Hepatic stellate cell (primary cell): ENCODE results near the gene HOXC4.

Experiments used
- DNase-seq: peaks from one replicate; pipeline ENCODE4 v3.0.0; 2011; ENCODE audit warnings: low spot score

HOXC4 gene

GRCh38 chr12:54016051-54016450 is 37.6 kb upstream of the HOXC4 start:
- no peak for DNase-seq

- DNase-seq, result no peak
Observed at GRCh38 chr12:54016478-54016964, 37.1 kb upstream of the HOXC4 start.

DNA sequence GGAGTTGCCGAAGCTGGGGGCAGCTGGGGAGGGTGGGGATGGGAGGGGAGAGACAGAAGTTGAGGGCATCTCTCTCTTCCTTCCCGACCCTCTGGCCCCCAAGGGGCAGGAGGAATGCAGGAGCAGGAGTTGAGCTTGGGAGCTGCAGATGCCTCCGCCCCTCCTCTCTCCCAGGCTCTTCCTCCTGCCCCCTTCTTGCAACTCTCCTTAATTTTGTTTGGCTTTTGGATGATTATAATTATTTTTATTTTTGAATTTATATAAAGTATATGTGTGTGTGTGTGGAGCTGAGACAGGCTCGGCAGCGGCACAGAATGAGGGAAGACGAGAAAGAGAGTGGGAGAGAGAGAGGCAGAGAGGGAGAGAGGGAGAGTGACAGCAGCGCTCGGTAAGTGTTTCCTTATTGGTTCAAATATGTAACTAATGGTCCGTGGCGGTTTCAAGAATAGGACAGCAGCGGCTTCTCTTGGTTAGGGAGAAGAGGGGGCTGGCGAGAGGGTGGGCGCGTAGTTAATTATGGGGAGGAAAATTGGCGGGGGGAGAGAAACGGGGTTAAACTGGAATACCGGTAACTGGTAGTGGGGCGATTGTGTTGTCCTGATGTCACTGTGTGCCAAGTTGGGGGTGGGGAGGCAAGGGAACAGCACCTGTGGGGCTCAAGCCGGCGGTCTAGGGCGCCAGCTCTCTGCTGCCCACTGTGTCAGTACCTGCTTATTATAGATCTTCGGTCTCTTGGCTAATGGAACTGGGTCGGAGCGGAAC is 36.4 kb upstream of the HOXC4 start:
- DNase-seq, result no peak

DNA sequence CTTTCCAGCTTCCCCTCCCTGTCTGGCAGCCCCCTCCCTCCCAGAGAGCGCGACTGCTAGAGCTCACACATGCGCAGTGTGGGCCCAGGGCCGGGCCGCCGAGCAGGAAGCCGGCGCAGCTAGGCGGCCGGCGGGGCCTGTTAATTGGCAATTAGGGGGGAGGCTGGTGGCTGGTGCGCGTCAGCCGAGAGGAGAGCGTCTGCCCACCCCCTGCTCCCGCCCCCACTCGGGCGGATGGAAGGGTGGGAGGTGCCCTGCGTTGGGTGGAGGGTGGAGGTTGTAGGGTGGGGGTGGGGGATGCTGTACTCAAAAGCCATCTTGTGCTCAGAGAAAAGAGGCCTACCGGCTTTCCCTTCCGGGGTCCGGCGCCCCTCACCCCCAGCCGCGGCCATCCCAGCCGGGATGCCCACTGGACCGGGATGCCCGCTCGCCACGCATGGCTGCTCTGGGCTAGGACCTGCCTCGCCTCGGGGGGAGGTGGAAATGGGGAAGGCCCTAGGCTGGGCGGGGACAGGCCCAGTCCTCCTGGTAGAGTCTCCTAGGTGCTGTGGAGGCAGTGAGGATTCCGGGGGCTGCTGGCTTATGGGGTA is 35.7 kb upstream of the HOXC4 start:
- peak; percentile 59 for DNase-seq

GRCh38 chr12:54018468-54018984 is 35.1 kb upstream of the HOXC4 start:
- DNase-seq, result no peak

DNA sequence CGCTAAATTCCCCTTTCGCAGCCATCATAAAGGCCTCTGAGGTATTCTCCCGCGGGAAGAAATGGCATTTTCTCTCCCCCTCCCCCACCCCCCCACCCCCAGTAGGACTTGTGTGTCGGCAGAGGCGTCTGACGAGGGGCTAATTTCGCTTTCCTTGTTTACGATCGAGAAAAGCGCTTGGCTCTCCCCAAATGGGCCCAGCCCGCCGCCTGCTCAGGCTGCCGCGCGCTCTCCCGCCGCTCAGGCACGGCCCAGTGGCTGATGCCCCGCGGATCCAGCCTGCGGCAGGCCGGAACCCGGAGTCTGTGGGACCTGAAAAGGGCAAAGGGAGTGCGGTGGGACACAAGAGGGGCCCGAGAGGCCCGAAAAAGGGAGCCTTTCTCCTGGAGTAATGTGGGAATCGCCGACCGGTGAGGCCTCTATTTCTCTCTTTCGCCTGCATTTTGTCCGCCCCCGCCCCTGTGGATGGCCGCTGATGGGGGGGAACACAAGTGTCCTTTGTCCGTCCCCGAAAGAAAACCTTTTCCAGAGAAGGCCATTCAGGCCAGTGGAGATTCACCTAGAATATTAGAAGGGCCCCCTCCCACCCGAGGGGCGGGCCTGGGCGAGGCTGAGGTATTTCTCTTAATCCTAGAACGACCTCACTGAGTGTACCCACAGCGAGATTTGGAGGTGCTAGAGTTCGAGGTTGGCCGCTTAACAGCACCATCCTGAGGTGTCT is 34.4 kb upstream of the HOXC4 start:
- DNase-seq, result no peak

GRCh38 chr12:54019924-54020590 is 33.6 kb upstream of the HOXC4 start:
- no peak for DNase-seq

GRCh38 chr12:54020591-54021405 is 32.8 kb upstream of the HOXC4 start:
- DNase-seq, result no peak

DNA sequence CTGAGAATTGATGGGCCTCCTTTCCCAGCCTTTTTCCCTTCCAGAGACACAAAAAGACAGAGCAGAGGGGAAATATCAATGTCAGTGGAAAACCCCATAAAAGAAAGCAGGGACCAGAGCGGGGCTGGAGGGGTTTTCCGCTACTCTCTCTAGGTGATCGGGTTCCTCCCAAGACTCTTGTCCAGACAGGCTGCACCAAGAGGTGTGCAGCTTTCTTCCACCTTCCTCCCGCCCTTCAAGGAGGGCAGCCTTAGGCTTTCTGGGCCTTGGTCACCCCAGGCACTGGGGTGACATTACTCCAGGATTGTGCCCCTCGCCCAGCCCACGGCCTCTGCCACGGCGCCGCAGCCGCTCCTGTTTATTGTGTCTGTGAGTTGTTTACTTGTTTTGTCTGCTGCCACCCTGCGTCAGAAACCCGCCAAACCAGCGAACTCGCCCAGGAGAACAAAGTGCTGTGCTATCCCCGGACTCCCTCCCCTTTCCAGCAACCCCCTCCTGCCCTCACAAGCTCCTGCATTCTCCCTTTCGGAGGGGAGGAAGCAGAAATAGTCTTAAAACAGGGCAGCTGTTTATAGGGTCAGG is 32.1 kb upstream of the HOXC4 start:
- no peak for DNase-seq

DNA sequence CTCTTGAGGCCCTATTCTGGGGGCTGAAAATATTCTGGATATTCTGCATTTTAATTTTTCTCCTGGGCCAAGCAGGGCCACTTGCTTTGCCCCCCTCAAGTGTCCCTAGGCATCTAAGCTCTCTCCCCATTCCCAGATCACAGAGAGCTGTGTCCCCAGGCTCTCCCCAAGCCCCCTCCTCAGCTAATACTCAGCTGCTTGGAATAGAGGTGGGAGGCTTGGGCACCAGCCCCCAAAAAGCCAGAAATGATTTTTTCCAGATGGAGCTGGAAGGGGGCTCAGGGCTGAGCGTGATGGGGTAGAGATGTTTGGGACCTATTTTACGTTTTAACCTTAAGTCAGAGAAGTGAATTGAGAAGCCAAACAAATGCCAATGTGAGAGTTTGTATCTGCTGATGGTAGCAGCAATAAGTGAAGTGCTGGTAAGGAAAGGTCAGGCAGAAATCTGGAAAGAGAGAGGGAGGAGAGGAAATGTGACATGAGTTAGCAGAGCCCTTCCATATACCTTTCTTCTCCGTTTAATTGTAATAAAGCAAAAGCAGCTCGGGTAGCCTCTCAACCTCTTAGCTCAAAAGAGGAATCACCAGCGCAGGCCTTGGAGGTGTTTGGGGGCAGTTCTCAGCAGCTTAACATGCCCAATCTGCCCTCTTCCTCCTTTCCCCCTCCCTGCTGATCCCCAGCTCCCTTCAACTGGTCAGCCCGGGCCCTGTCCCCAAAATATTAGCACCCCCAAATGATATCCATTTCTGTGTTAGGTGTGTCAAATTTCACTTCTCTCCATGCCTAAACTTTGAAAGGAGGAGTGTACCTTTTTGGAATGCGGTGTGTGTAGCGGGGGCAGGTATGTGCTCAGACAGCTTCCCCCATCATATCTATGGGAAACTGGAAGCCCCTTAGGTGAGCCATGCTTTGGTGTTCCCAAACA is 30.4 kb upstream of the HOXC4 start:
- DNase-seq, result no peak

GRCh38 chr12:54024127-54024526 is 29.5 kb upstream of the HOXC4 start:
- DNase-seq, result no peak

GRCh38 chr12:54024581-54025305 is 28.9 kb upstream of the HOXC4 start:
- DNase-seq, result no peak

DNA sequence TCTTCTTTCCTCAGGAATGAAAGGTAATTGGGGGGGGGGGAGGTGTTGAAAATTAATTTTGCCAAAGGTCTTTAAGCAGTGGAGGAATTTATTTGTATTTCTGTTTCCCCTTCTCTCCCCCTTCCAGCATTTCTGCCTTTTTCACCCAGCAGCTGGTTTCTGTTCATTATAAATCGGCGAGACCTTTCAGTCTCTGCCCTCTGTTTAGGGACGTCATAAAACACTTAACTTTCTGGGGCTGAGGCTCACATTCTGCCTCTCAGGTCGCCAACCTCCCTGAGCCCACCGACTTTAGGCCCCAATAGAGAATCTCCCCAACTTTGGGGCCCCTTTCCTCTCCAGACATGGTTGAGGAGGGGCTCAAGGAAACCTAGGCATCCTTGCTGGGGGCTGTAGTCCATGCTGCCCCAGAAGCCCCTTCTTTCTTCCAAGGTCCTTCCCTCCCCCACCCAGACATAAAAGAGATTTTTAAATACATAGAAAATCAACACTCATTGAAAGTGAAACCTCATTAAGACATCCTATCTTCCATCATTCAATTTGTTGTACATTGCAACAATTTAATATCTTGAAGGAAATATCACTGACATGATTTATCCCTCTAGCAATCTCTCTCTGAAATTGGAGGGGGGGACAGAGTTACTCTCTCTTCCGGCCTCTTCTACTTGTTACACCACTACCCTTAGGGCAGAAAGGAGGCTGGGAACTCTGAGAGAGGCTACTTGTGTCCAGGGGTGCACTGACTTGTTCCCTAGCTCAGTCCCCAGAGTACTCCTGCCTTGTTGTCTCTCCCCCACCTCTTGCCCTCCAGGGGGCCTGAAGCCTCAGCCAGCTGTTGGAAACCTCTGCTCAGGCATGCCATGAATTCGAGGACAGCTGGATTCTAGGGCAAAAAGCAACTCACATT is 27.9 kb upstream of the HOXC4 start:
- DNase-seq, result no peak

GRCh38 chr12:54026640-54027441 is 26.8 kb upstream of the HOXC4 start:
- DNase-seq, result no peak

DNA sequence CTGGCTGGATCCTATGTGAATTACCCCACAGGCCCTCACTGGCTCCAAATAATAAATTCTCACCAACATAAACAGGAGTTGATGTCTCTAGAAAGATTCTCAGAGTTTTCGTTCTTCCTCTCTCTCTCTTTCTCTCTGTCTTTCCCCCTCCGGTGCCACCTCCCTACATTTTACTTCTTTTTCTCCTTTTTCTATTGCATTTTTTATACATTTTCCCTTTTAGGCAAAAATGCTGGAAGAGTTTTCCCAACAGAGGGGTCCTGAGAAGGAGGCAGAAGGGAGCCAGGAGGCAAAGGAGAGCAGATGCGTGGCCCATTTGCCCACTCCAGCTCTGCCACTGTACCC is 26.2 kb upstream of the HOXC4 start:
- DNase-seq, result no peak

DNA sequence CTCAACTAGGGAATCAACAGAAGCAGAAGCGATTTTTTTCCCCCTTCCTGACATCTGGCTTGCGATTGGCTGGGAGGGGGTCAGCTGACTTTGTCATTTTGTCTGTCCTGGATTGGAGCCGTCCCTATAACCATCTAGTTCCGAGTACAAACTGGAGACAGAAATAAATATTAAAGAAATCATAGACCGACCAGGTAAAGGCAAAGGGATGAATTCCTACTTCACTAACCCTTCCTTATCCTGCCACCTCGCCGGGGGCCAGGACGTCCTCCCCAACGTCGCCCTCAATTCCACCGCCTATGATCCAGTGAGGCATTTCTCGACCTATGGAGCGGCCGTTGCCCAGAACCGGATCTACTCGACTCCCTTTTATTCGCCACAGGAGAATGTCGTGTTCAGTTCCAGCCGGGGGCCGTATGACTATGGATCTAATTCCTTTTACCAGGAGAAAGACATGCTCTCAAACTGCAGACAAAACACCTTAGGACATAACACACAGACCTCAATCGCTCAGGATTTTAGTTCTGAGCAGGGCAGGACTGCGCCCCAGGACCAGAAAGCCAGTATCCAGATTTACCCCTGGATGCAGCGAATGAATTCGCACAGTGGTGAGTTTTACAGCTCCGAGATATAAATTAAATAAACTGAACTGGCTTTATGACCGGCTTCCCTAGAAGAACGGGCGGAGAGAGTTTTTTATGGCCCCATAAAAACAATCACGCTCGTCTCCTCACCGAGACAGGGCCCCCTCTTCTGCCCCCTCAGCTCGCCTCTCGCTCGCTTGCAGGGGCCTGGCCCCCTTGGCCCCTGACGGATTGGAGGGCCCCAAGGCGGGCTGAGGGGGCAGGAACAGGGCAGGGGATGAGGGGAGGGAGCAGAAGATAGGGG is 25.1 kb upstream of the HOXC4 start, which contains the start of gene HOXC6:
HOXC6 (plus strand) TSS at position 127 of the 888 bp plus-strand sequence; CDS start at position 209, 82 bp downstream.
- no peak for DNase-seq
